ENCODE measurements around the gene DES. TPM values are rescaled to one million over a fixed set of nuclear protein-coding genes. Genes with fewer than 3 reads are reported as not detected.

Gene DES
- total RNA-seq, 4 donors from 2014 or later: 19,008 to 28,635 (median 23,575) TPM

- Histone ChIP-seq H3K27ac (no peak overlapping the region), H3K4me1 (peaks cover 0 to 5% of the 10 kb centered on the region in 2 donors), H3K9me3 (no peaks in the 10 kb centered on the region), H3K4me3 (no peak overlapping the region), H3K36me3 (peaks cover 7 to 52% of the 10 kb centered on the region in 2 donors), H3K27me3 (no peaks in the 10 kb centered on the region)
- TF ChIP-seq CTCF (IDR thresholded peaks at IDR 0.05 in 4 of 5, conservative IDR thresholded peaks at IDR 0.05 in 1 of 5) (no peak), POLR2A (IDR thresholded peaks at IDR 0.05) (no peak)
- in situ Hi-C loops (cut with MboI; ENCODE audit: low sequenced_read_pairs in 4 of 4): loop anchor here in 1 of 4 donors (25.0 kb wide), 1 partner anchor 719 kb away; the partner anchor contains the start of genes BCS1L, RNF25, STK36 and ZNF142
- ATAC-seq: no peak
- no peak for DNase-seq
- intact Hi-C loops (cut with DNase I; ENCODE audit: low total_unique reads): no loop called here
Measured at GRCh38 chr2:219380926-219381325, 37.3 kb upstream of the DES start.

- intact Hi-C loops (cut with DNase I; ENCODE audit: low total_unique reads) (no loop called here), in situ Hi-C loops (cut with MboI; ENCODE audit: low sequenced_read_pairs in 4 of 4) (loop anchor here in 1 of 4 donors (25.0 kb wide), 1 partner anchor 719 kb away; the partner anchor contains the start of genes BCS1L, RNF25, STK36 and ZNF142)
- no peak for ATAC-seq
- H3K4me1 ChIP-seq: peaks cover 3 to 7% of the 10 kb centered on the region in 2 donors
- H3K27me3 ChIP-seq: no peaks in the 10 kb centered on the region
- peaks cover 7 to 57% of the 10 kb centered on the region in 2 donors for H3K36me3 ChIP-seq
- H3K27ac ChIP-seq: no peak overlapping the region
- no peak for DNase-seq
- TF ChIP-seq CTCF (IDR thresholded peaks at IDR 0.05 in 4 of 5, conservative IDR thresholded peaks at IDR 0.05 in 1 of 5): no peak
- TF ChIP-seq POLR2A (IDR thresholded peaks at IDR 0.05): no peak
- H3K9me3 ChIP-seq: no peaks in the 10 kb centered on the region
- H3K4me3 ChIP-seq: no peak overlapping the region
Measured at GRCh38 chr2:219381448-219381847, 36.7 kb upstream of the DES start.

- ATAC-seq: no peak
- Histone ChIP-seq H3K4me3 (no peak overlapping the region), H3K4me1 (peaks cover 9 to 13% of the 10 kb centered on the region in 2 donors), H3K9me3 (no peaks in the 10 kb centered on the region), H3K27me3 (no peaks in the 10 kb centered on the region), H3K36me3 (peaks cover 7 to 57% of the 10 kb centered on the region in 2 donors), H3K27ac (no peak overlapping the region)
- DNase-seq: no peak
- TF ChIP-seq POLR2A (IDR thresholded peaks at IDR 0.05) (no peak), CTCF (IDR thresholded peaks at IDR 0.05 in 4 of 5, conservative IDR thresholded peaks at IDR 0.05 in 1 of 5) (no peak)
- in situ Hi-C loops (cut with MboI; ENCODE audit: low sequenced_read_pairs in 4 of 4) (loop anchor here in 1 of 4 donors (25.0 kb wide), 1 partner anchor 722 kb away; the partner anchor contains the start of genes BCS1L, RNF25, STK36 and ZNF142), intact Hi-C loops (cut with DNase I; ENCODE audit: low total_unique reads) (no loop called here)
Measured at GRCh38 chr2:219384083-219384713, 34.0 kb upstream of the DES start.

DNA sequence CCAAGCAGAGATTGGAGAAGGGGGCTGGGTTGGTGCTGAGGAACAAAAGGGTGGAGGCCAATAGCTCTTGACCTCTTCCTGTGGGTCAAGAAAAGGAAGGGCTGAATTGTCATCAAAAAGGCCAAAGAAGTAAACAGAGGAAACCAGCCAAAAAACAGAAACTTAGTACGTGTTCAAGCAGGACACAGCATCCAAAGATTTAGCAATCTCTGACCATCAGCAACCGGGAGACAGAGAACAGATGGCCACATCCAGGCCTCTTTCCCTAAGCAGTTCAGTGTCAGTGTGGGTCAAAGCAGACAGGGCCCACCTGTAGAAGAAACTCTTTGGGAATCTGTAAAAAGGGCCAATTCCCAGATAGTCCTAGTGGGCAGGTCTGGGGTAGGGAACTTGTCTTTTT is 33.3 kb upstream of the DES start:
- H3K36me3 ChIP-seq: peaks cover 7 to 57% of the 10 kb centered on the region in 2 donors
- no peak for ATAC-seq
- DNase-seq: no peak
- intact Hi-C loops (cut with DNase I; ENCODE audit: low total_unique reads): loop anchor here (5.0 kb wide), 5 partner anchors 88 to 212 kb away; partner anchors contain the start of genes CHPF, CNPPD1, DNAJB2 and RETREG2
- H3K27me3 ChIP-seq: no peaks in the 10 kb centered on the region
- H3K9me3 ChIP-seq: no peaks in the 10 kb centered on the region
- in situ Hi-C loops (cut with MboI; ENCODE audit: low sequenced_read_pairs in 4 of 4): loop anchor here in 1 of 4 donors (25.0 kb wide), 1 partner anchor 723 kb away; the partner anchor contains the start of genes BCS1L, RNF25, STK36 and ZNF142
- TF ChIP-seq POLR2A (IDR thresholded peaks at IDR 0.05) (no peak), CTCF (IDR thresholded peaks at IDR 0.05 in 4 of 5, conservative IDR thresholded peaks at IDR 0.05 in 1 of 5) (no peak)
- no peak overlapping the region for H3K4me3 ChIP-seq
- no peak overlapping the region for H3K27ac ChIP-seq
- peaks cover 9 to 13% of the 10 kb centered on the region in 2 donors for H3K4me1 ChIP-seq

All from gastrocnemius medialis (tissue), 4 donors.